Measurements from ENCODE around the gene OTOP1. TPM values are rescaled to one million over a fixed set of nuclear protein-coding genes. Genes with fewer than 3 reads are reported as not detected.
"Not testable (repeated sequence)": the region's sequence is repeated elsewhere in the genome, so short reads cannot be mapped to it uniquely, and the experiment has no call there.

Gene OTOP1
- total RNA-seq, 1 experiment from 2014 or later = not detected

- DNase-seq (ENCODE audit: low read depth) = not testable (repeated sequence)
These were observed 62.1 kb downstream of the OTOP1 start for GRCh38 chr4:4164532-4165173.

- DNase-seq (ENCODE audit: low read depth) = not testable (repeated sequence)
These were observed 64.5 kb downstream of the OTOP1 start for GRCh38 chr4:4162186-4162585.

- not testable (repeated sequence) for DNase-seq (ENCODE audit: low read depth)
These were observed 65.6 kb downstream of the OTOP1 start for GRCh38 chr4:4160956-4161665.

GRCh38 chr4:4145622-4146021 lies 81.1 kb downstream of the OTOP1 start:
- not testable (repeated sequence) for DNase-seq (ENCODE audit: low read depth)

DNA sequence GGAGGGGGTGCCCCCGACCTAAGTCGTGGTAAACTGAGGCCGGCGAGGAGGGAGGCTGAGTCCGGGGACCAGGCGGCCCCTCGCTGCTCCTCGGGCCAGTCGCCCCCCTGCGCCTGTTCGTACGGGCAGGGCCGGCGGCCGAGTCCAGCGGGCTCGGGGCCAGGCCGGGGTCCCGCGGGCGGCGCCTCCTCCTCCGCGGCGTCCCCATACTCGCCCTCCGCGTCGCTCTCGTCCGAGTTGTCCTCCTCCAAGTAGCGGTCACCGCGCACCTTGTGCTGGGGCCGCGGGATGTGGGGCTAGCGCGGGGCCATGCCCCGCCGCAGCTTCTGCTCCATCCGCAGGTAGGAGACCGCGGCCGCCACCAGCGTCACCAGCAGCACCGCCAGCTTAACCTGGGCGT lies 83.4 kb downstream of the OTOP1 start:
- not testable (repeated sequence) for DNase-seq (ENCODE audit: low read depth)

DNA sequence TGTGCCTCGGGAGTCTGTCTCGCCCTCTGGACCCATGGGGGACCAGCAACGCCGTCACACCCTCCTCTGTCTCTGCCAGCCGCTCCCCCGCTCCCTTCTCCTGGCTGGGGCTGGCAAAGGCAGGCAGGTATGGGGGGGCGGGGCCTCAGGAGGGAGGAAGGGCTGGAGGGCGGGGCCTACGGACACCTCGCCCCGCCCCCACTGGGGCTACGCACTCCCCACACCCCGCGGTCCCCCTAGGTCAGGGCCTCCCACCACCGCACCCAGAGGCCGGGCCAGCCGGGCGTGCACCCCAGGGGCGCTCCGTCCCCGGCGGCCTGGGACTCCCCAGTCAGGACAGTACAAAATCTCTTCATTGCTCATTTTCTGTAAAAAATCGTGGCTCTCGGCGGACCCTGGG lies 84.0 kb downstream of the OTOP1 start:
- DNase-seq (ENCODE audit: low read depth) = not testable (repeated sequence)

- DNase-seq (ENCODE audit: low read depth) = not testable (repeated sequence)
These were observed 85.5 kb downstream of the OTOP1 start for GRCh38 chr4:4141186-4141585.

Other genes starting within 250 kb of the OTOP1 start
- gene TMEM128, start 21.3 kb upstream of the OTOP1 start, total RNA-seq (2014; rRNA removed; shearing (Covaris generic)) = 20.2 and 30.1 TPM in 2 replicates
- 29.3 and 31.5 TPM in 2 replicates for gene LYAR, start 63.2 kb upstream of the OTOP1 start, total RNA-seq (2014; rRNA removed; shearing (Covaris generic))
- 2.8 and 2.9 TPM in 2 replicates for gene ZBTB49, start 63.3 kb upstream of the OTOP1 start, total RNA-seq (2014; rRNA removed; shearing (Covaris generic))
- gene NSG1, start 160.2 kb upstream of the OTOP1 start, total RNA-seq (2014; rRNA removed; shearing (Covaris generic)) = not detected in 2 replicates

Data from RPMI7951 (cell line).